K562 (cell line): ENCODE data around the gene MSS51. TPM values are rescaled to one million over a fixed set of nuclear protein-coding genes. Genes with fewer than 3 reads are reported as not detected.

Experiments used
- BACH1 ChIP-seq: fragments of 200-800 bp; sonication (Bioruptor generic); IDR thresholded peaks from 2 replicates; pipeline ENCODE4 v1.6.1; 2016; ENCODE audit warnings: missing genetic modification characterization, missing compliant biosample characterization
- CBFA2T2 ChIP-seq: fragments of 450-650 bp; conservative IDR thresholded peaks from 2 replicates; pipeline ENCODE4 v1.6.1; 2017; ENCODE audit warnings: mild to moderate bottlenecking
- CBFB ChIP-seq: sonication (generic); formaldehyde crosslinking; IDR thresholded peaks from 2 replicates; pipeline ENCODE4 v1.4.0; 2020; ENCODE audit warnings: mild to moderate bottlenecking, missing genetic modification reagents
- CTCFL ChIP-seq: IDR thresholded peaks from 2 replicates; pipeline ENCODE4 v1.6.1; 2011; ENCODE audit warnings: borderline replicate concordance, low read depth, mild to moderate bottlenecking, moderate library complexity, low read length; ENCODE audit not compliant: insufficient read depth, poor library complexity, severe bottlenecking
- DPF2 ChIP-seq: fragments of 450-650 bp; IDR thresholded peaks from 2 replicates; pipeline ENCODE4 v1.6.1; 2016
- E2F4 ChIP-seq: sonication (generic); formaldehyde crosslinking; IDR thresholded peaks from 2 replicates; pipeline ENCODE4 v1.8.0; 2022; ENCODE audit warnings: mild to moderate bottlenecking, low read depth, missing genetic modification reagents
- FOXJ2 ChIP-seq: fragments of 200-800 bp; sonication (Bioruptor generic); IDR thresholded peaks from 2 replicates; pipeline ENCODE4 v1.6.1; 2016; ENCODE audit warnings: missing genetic modification characterization, missing compliant biosample characterization
- FOXP4 ChIP-seq: sonication (generic); formaldehyde crosslinking; IDR thresholded peaks from 2 replicates; pipeline ENCODE4 v1.8.0; 2022; ENCODE audit warnings: mild to moderate bottlenecking, missing genetic modification reagents, borderline replicate concordance
- KAT2B ChIP-seq: IDR thresholded peaks from one replicate; pipeline ENCODE4 v1.6.1; 2012; ENCODE audit warnings: low read depth, mild to moderate bottlenecking, control low read depth, inconsistent platforms, low read length, moderate library complexity
- MEIS2 ChIP-seq: fragments of 450-650 bp; IDR thresholded peaks from 2 replicates; pipeline ENCODE4 v1.6.1; 2014; ENCODE audit warnings: mild to moderate bottlenecking; ENCODE audit not compliant: partially characterized antibody
- PHF21A ChIP-seq: fragments of 450-650 bp; IDR thresholded peaks from 2 replicates; pipeline ENCODE4 v1.6.1; 2017; ENCODE audit warnings: low read depth, borderline replicate concordance
- TEAD4 ChIP-seq, 2 experiments: sonication (generic) in 1 of 2; formaldehyde crosslinking in 1 of 2; IDR thresholded peaks; 2 replicates each; pipeline versions ENCODE4 v1.6.1 to v1.8.0; 2012 to 2022; ENCODE audit warnings: borderline replicate concordance in 1 of 2, inconsistent platforms in 1 of 2, low read length in 1 of 2, mild to moderate bottlenecking in 1 of 2, missing genetic modification reagents in 1 of 2
- TOE1 ChIP-seq, 2 experiments: fragments of 450-650 bp in 1 of 2; sonication (generic) in 1 of 2; formaldehyde crosslinking in 1 of 2; IDR thresholded peaks; 2 replicates each; pipeline versions ENCODE4 v1.7.1 to v1.8.0; 2016 to 2022; ENCODE audit warnings: borderline replicate concordance in 2 of 2, mild to moderate bottlenecking in 2 of 2, antibody characterized with exemption in 1 of 2, inconsistent platforms in 1 of 2, low read depth in 1 of 2, missing genetic modification reagents in 1 of 2, moderate library complexity in 1 of 2
- TRIM24 ChIP-seq, 2 experiments: fragments of 450-650 bp; IDR thresholded peaks; 2 replicates each; pipeline ENCODE4 v1.6.1; 2016
- ZBTB12 ChIP-seq: fragments of 250-450 bp; sonication (Bioruptor Pico); IDR thresholded peaks from 2 replicates; pipeline ENCODE4 v1.4.0; 2020
- ZBTB17 ChIP-seq: fragments of 450-650 bp; formaldehyde crosslinking; IDR thresholded peaks from 2 replicates; pipeline ENCODE4 v1.4.0; 2020; ENCODE audit warnings: mild to moderate bottlenecking
- ZNF133 ChIP-seq: fragments of 250-450 bp; sonication (Bioruptor Pico); IDR thresholded peaks from 2 replicates; pipeline ENCODE4 v1.4.0; 2020; ENCODE audit warnings: mild to moderate bottlenecking
- polyA plus RNA-seq, 8 experiments: library from polyadenylated mRNA; depleted of rRNA in 4 of 8; stranded (reverse) in 5 of 8; unstranded in 3 of 8; fragments of >200 nt; fragmentation: Nextera tagmentation in 2 of 8; fragmentation: Illumina TruSeq in 1 of 8; extraction: Ambion mirVana in 2 of 8; extraction: Trizol in 1 of 8; gene quantifications; 2 replicates each; pipeline versions ENCODE4 v1.2.1 to v1.2.3, GENCODE V29; 2011 to 2014; ENCODE audit warnings: inconsistent platforms in 1 of 8, missing spikeins in 1 of 8
- total RNA-seq, 7 experiments: library from RNA; depleted of rRNA in 6 of 7; stranded (reverse); fragments of >200 nt in 6 of 7; fragmentation: Illumina TruSeq in 2 of 7; extraction: Trizol in 2 of 7; gene quantifications; 2 replicates each; pipeline versions ENCODE4 v1.2.1 to v1.2.3, GENCODE V29; 2011 to 2021; ENCODE audit warnings: low replicate concordance in 1 of 7
- TF ChIP-seq, protein P1 (sequence below): sonication (generic); formaldehyde crosslinking; IDR thresholded peaks from 2 replicates; pipeline ENCODE4 v1.8.0; 2023; ENCODE audit warnings: mild to moderate bottlenecking, missing genetic modification reagents

Gene MSS51
- total and polyA plus RNA-seq, 9 of the 15 experiments (the other 6 are each of a cell fraction or from before 2014, with no cell fraction given) = 0.28 to 1.8 (median 1.2) TPM

GRCh38 chr10:73413528-73414229, 19.7 kb downstream of the MSS51 start, which contains the start of gene ANXA7 (continued):
- TF ChIP-seq FOXJ2 (peak; percentile 25; the same call in 1 of the 2 replicates), CBFA2T2 (no peak), ZNF133 (CRISPR knock-in tag) (no peak), BACH1 (tag) (no peak; the same call in 1 of the 2 replicates), TOE1 (IDR thresholded peaks at IDR 0.05; ENCODE audit: borderline replicate concordance) (peak; percentile 75), TOE1 (CRISPR knock-in tag; IDR thresholded peaks at IDR 0.05; ENCODE audit: borderline replicate concordance, low read depth) (no peak; the same call in 1 of the 2 replicates), KAT2B (no peak), PHF21A (0 out of 2 replicates have a peak, but pooled peaks have one; percentile 8), TRIM24 (IDR thresholded peaks at IDR 0.05) (peak in 1 of 2 experiments; percentile 51; a peak in 1 of 4 replicates), TEAD4 (IDR thresholded peaks at IDR 0.05; ENCODE audit: low read length) (no peak; the same call in 1 of the 2 replicates), TEAD4 (CRISPR knock-in tag; IDR thresholded peaks at IDR 0.05; ENCODE audit: borderline replicate concordance) (peak; percentile 81; the same call in 1 of the 2 replicates), ZBTB12 (CRISPR knock-in tag) (peak; percentile 32; the same call in 1 of the 2 replicates), E2F4 (CRISPR knock-in tag) (peak; percentile 8; the same call in 1 of the 2 replicates), FOXP4 (no peak; the same call in 1 of the 2 replicates), ZBTB17 (peak; percentile 54; the same call in 1 of the 2 replicates), CBFB (no peak; the same call in 1 of the 2 replicates), MEIS2 (peak; percentile 33), CTCFL (peak; percentile 74), DPF2 (peak; percentile 76)
- TF ChIP-seq, protein P1, sequence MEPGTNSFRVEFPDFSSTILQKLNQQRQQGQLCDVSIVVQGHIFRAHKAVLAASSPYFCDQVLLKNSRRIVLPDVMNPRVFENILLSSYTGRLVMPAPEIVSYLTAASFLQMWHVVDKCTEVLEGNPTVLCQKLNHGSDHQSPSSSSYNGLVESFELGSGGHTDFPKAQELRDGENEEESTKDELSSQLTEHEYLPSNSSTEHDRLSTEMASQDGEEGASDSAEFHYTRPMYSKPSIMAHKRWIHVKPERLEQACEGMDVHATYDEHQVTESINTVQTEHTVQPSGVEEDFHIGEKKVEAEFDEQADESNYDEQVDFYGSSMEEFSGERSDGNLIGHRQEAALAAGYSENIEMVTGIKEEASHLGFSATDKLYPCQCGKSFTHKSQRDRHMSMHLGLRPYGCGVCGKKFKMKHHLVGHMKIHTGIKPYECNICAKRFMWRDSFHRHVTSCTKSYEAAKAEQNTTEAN = no peak
